Measurements from ENCODE around the gene LRCH4. TPM values are rescaled to one million over a fixed set of nuclear protein-coding genes. Genes with fewer than 3 reads are reported as not detected.
A peak's percentile ranks its signal among the peaks of the same experiment; 100 is the strongest.

The LRCH4 gene
- total RNA-seq, 2 donors from 2014 or later: 59.0 to 65.4 TPM

DNA sequence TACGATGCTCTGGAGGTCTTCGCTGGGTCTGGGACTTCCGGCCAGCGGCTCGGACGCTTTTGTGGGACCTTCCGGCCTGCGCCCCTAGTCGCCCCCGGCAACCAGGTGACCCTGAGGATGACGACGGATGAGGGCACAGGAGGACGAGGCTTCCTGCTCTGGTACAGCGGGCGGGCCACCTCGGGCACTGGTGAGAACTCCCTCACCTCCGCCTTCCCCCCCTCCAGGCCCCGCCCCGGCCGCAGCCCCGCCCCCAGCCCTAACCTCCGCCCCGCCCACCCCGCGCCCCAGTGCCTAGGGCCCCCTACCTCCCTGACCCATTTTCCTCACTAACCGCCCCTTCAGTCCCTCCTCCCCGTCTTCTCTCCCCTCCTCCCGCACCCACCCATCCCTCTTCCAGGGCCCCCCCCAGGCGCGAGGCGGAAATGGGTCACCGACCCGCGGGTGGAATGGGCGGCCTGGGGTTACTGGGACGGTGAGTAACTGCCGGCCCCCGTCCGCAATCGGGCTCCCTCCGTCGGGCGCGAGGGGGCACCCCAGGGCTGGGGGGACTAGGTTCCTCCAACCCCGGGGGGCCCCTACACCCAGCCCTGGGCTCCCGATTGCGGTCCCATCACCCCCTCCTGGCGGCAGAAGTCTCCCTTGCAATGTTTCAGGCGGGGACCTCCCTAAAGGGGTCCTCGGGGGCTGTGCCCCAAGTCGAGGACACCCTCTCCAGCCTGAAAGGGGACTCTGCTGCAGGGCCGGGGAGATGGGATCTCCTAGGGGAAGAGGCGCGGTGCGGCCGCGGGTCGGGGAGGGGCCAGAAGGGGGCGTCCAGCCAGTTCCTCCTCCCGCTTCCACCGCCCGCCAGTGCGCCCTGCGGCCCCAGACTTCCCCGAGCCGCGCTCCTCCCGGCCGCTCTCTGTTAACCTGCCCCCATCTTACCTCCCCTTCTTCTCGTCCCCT, 18.4 kb upstream of the LRCH4 start:
- TF ChIP-seq, protein P1, sequence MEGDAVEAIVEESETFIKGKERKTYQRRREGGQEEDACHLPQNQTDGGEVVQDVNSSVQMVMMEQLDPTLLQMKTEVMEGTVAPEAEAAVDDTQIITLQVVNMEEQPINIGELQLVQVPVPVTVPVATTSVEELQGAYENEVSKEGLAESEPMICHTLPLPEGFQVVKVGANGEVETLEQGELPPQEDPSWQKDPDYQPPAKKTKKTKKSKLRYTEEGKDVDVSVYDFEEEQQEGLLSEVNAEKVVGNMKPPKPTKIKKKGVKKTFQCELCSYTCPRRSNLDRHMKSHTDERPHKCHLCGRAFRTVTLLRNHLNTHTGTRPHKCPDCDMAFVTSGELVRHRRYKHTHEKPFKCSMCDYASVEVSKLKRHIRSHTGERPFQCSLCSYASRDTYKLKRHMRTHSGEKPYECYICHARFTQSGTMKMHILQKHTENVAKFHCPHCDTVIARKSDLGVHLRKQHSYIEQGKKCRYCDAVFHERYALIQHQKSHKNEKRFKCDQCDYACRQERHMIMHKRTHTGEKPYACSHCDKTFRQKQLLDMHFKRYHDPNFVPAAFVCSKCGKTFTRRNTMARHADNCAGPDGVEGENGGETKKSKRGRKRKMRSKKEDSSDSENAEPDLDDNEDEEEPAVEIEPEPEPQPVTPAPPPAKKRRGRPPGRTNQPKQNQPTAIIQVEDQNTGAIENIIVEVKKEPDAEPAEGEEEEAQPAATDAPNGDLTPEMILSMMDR (IDR thresholded peaks at IDR 0.05): peak; percentile 32
- no peaks in the 10 kb centered on the region for H3K36me3 ChIP-seq
- H3K4me1 ChIP-seq: peaks cover 5% of the 10 kb centered on the region
- H3K27ac ChIP-seq: peak overlapping the region; percentile 65
- H3K9ac ChIP-seq (ENCODE audit: low read depth in 2 of 2, low read length in 2 of 2): peak overlapping the region; percentile 55 to 76
- DNase-seq: peak; percentile 77
- intact Hi-C loops (cut with DNase I): loop anchor here (10.0 kb wide), 1 partner anchor 70 kb away; the partner anchor contains the start of gene GNB2
- H3K9me3 ChIP-seq: no peaks in the 10 kb centered on the region
- no peaks in the 10 kb centered on the region for H3K27me3 ChIP-seq
- H3K4me3 ChIP-seq: peak overlapping the region; percentile 83

DNA sequence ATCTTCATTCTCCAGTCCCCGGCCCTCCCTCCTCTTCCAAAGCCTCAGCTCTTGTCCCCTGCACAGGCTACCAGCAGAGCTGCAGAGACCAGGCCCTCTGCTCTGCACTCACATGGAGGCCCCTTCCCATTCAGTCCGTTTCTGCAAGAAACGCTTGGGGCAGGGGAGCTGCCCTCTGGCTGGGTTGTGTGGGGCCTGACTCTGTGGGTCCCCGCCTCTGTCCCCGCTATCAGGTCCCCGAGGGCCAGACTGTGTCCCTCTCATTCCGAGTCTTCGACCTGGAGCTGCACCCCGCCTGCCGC, 17.7 kb upstream of the LRCH4 start:
- Histone ChIP-seq H3K4me1 (peaks cover 5% of the 10 kb centered on the region), H3K27me3 (no peaks in the 10 kb centered on the region), H3K9ac (ENCODE audit: low read depth in 2 of 2, low read length in 2 of 2) (peak overlapping the region; percentile 53 to 55), H3K36me3 (no peaks in the 10 kb centered on the region), H3K27ac (peak overlapping the region; percentile 65), H3K9me3 (no peaks in the 10 kb centered on the region), H3K4me3 (peak overlapping the region; percentile 83)
- DNase-seq: peak; percentile 27
- intact Hi-C loops (cut with DNase I): loop anchor here (10.0 kb wide), 1 partner anchor 71 kb away; the partner anchor contains the start of gene GNB2
- TF ChIP-seq, protein P1 (IDR thresholded peaks at IDR 0.05): no peak

DNA sequence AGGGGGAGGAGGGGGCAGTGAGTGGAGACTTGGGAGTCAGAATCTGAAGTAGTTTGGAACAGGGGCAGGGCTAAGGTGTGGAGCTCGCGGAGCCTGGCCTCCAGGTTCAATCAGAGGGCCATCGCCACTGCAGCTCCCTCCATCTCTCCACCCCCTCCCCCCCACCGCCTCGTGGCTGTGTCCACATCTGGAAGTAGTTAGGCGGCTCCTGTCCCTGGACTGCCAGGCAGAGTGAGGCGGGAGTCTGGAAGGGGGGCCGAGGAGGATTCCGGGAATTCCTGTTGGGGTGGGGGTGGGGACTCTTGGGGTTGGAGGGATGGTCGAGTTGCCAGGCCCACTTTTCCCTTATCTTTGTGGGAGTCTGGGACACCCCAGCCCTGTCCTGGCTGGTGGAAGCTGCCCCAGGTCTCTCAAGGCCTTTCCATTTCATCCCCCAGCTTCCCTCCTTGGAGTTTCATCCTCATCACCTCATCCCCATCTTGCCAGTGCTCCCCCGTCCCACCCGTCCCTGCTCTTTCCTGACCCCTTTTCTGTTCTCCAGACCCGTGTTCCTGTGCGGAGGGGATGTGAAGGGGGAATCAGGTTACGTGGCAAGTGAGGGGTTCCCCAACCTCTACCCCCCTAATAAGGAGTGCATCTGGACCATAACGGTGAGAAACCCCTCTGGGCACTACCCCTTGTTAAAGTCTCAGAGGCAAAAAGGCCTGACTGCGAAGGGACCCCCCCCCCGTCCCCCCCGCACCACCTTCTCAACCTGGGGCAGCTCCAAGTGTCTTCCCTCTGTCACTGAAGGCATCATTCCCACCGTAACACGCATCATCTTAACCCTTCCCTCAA, 17.2 kb upstream of the LRCH4 start:
- Histone ChIP-seq H3K4me1 (peaks cover 5% of the 10 kb centered on the region), H3K27ac (peak overlapping the region; percentile 65), H3K9ac (ENCODE audit: low read depth in 2 of 2, low read length in 2 of 2) (peak overlapping the region; percentile 53 to 55), H3K27me3 (no peaks in the 10 kb centered on the region), H3K36me3 (no peaks in the 10 kb centered on the region), H3K9me3 (no peaks in the 10 kb centered on the region), H3K4me3 (peak overlapping the region; percentile 83)
- TF ChIP-seq, protein P1 (IDR thresholded peaks at IDR 0.05): no peak
- intact Hi-C loops (cut with DNase I): loop anchor here (10.0 kb wide), 1 partner anchor 72 kb away; the partner anchor contains the start of gene GNB2
- peak; percentile 56 for DNase-seq

DNA sequence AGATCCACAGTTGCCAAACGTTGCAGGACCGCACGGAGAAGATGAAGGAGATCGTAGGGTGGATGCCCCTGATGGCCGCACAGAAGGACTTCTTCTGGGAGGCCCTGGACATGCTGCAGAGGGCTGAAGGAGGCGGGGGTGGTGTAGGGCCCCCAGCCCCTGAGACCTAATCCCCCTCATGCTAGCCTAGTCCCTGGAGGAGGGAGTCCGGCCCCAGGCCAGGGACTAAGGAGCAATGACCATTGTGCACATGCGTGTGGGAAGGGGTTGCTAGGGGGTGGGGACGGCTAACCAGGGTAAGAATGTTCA, 14.8 kb upstream of the LRCH4 start:
- no peak overlapping the region for H3K9ac ChIP-seq (ENCODE audit: low read depth in 2 of 2, low read length in 2 of 2)
- TF ChIP-seq, protein P1 (IDR thresholded peaks at IDR 0.05): no peak
- intact Hi-C loops (cut with DNase I): loop anchor here (10.0 kb wide), 1 partner anchor 74 kb away; the partner anchor contains the start of gene GNB2

More for the DNA sequence above, 14.8 kb upstream of the LRCH4 start:
- Histone ChIP-seq H3K27ac (no peak overlapping the region), H3K4me1 (peaks cover 5% of the 10 kb centered on the region), H3K4me3 (no peak overlapping the region), H3K9me3 (no peaks in the 10 kb centered on the region), H3K27me3 (no peaks in the 10 kb centered on the region), H3K36me3 (no peaks in the 10 kb centered on the region)
- no peak for DNase-seq
